ENCODE measurements around the gene TRIM62. TPM values are rescaled to one million over a fixed set of nuclear protein-coding genes. Genes with fewer than 3 reads are reported as not detected.

TRIM62 gene
- total RNA-seq, 2 donors from 2014 or later: 29.4 to 32.7 TPM

DNA sequence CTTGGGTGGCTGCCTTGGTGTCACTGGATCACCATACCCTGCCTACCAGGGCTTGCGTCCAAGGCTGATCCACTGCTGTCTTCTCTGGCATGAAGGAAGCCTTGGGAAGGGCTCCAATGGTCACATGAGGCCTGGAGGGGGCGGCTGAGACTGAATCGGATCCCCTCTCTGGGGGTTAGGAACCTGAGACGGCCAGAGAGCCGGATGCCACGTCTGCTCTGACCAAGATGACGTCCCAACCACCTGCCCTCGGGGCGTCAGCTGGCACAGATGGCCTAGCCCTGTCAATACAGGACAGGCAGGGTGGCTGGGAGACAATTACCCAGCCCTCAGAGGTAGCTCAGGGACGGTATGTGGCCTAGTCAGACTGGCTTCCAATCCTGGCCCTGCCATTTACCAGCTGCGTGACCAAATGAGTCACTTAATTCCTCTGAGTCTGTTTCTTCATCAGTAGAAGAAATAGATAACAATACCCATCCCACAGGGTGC is 5.4 kb downstream of the TRIM62 start:
- peaks cover 45% of the 10 kb centered on the region for H3K4me1 Mint-ChIP-seq
- no peak overlapping the region for H3K27ac Mint-ChIP-seq
- no peaks in the 10 kb centered on the region for H3K9me3 ChIP-seq (ENCODE audit: control insufficient read depth, low read length, poor library complexity, severe bottlenecking)
- peaks cover 5% of the 10 kb centered on the region for H3K36me3 Mint-ChIP-seq (ENCODE audit: low read depth)
- ATAC-seq (no peak), DNase-seq (no peak)
- no peak overlapping the region for H3K4me3 Mint-ChIP-seq
- no peaks in the 10 kb centered on the region for H3K27me3 Mint-ChIP-seq

DNA sequence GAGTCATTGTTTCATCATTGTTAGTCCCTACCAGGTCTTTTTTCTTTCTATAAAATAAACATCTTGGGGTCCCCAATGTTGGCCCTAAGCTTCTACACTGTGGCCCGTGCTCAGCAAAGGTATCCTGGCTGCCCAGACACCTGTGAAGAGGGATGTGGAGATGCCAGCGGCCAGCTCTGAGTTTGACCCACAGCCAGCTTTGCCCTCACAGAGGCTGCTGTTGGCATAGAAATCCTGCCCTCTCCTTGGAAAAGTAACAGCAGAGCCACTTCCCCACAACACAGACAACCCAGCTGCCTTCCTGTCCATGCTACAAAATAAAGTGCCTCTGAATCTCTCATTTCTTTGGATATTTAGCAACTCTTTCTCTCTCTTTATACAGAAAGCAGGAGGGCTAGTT is 6.0 kb downstream of the TRIM62 start:
- H3K27me3 Mint-ChIP-seq: no peaks in the 10 kb centered on the region
- ATAC-seq: no peak

DNA sequence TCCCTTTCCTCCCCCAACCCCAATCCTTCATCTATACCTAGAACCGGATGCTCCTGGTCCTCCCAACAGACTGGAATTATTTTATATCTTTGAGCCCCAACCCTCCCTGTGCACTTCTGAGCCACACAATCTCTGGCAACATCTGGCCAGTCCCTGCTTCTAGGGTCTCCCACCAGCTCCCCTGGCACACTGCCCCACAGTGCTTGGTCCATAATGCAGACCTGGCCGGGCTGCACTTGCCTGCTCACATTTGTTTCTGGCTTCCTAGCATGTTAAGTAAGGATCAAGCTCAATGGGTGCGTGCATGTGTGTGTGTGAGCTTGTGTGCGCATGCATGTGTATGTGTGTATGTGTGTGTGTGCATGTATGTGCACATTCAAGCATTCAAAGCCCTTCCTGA is 8.8 kb downstream of the TRIM62 start:
- H3K36me3 Mint-ChIP-seq (ENCODE audit: low read depth): peaks cover 2% of the 10 kb centered on the region
- DNase-seq: no peak
- no peaks in the 10 kb centered on the region for H3K9me3 ChIP-seq (ENCODE audit: control insufficient read depth, low read length, poor library complexity, severe bottlenecking)
- H3K4me1 Mint-ChIP-seq: peaks cover 30% of the 10 kb centered on the region
- no peak overlapping the region for H3K4me3 Mint-ChIP-seq
- no peak for ATAC-seq
- no peaks in the 10 kb centered on the region for H3K27me3 Mint-ChIP-seq
- peak overlapping the region; percentile 41 for H3K27ac Mint-ChIP-seq

More for the DNA sequence above, 6.0 kb downstream of the TRIM62 start:
- Mint-ChIP-seq H3K4me3 (no peak overlapping the region), H3K36me3 (ENCODE audit: low read depth) (peaks cover 3% of the 10 kb centered on the region), H3K4me1 (peaks cover 42% of the 10 kb centered on the region), H3K27ac (no peak overlapping the region)
- no peak for DNase-seq
- no peaks in the 10 kb centered on the region for H3K9me3 ChIP-seq (ENCODE audit: control insufficient read depth, low read length, poor library complexity, severe bottlenecking)

DNA sequence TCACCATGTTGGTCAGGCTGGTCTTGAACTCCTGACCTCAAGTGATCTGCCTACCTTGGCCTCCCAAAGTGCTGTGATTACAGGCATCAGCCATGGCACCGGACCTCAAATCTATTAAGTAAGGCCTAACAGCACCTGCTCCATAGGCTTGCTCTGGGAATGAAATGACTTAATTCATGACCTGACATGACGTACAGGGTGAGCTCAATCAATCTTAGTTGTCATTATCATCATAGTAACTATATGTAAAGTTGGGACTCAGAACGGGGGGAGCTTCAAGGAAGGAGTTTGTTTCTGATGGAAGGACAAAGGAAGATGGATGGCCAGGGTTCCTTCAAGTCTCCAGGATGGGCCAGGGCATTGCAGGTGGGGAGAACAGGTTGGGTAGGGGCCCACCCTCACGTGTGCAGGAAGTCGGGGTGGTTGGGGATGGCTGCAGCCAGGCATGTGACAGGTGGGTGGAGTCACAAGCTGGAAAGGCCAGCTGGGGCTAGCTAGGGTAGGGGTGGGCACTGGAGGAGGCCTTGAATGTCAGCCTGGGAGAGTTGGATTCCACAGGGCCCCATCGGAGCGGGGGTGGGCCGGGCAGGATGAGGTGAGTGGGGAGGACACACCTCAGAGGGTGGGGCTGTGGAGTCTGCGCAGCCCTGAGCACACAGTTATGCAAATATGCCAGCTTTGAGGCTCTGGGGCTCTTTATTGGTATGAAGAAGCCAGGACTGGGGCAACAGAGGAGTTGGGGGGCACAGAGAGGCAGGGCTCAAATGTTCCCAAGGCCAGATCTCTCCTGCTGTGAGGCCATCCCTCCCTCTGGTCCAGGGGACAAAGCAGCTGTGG is 9.6 kb downstream of the TRIM62 start:
- peaks cover 6% of the 10 kb centered on the region for H3K36me3 Mint-ChIP-seq (ENCODE audit: low read depth)
- DNase-seq (no peak), ATAC-seq (no peak)
- H3K9me3 ChIP-seq (ENCODE audit: control insufficient read depth, low read length, poor library complexity, severe bottlenecking): no peaks in the 10 kb centered on the region
- peaks cover 26% of the 10 kb centered on the region for H3K4me1 Mint-ChIP-seq
- H3K4me3 Mint-ChIP-seq: no peak overlapping the region
- peak overlapping the region; percentile 78 for H3K27ac Mint-ChIP-seq
- no peaks in the 10 kb centered on the region for H3K27me3 Mint-ChIP-seq

DNA sequence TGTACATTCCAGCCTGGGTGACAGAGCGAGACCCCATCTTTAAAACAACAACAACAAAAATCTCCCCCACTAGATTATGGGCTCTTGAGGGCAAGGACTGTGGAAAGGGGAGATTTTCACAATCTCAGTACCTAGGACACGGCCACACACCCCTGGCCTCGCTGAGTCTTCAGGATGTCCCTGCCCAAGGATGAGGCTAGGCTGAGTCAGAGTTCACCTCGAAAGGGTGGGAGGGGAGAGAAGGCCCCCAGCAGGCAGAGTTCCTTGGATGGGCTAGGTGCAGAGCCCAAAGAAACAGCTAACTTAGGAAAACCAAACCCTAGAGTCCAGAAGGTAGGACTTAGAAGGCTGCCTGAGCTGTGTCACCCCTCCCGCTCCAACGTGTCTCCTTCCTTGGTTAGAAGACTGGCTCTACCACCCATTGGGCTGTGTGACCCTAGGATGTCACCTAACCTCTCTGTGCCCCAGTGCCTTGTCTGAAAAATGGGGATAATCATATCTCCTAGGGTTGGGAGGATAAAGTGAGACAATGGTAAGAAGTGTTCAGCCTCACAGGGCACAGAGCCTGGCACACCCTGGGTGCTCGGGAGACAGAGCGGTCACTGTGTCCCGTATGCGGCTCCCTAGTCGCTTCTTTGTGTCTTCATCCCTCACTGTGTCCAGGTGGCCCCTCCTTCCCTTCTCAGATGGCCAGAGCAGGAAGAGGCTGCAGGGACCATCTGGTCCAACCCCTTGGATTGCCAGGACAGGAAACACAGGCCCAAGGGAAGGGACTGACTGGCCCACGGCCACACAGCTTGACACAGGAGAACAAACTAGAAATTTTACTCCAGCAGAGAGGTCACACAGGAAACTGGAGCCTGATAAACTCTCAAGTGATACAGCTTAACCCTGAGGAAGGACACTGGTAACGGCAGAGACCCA is 11.2 kb downstream of the TRIM62 start:
- Mint-ChIP-seq H3K4me3 (no peak overlapping the region), H3K27me3 (no peaks in the 10 kb centered on the region), H3K36me3 (ENCODE audit: low read depth) (peaks cover 9% of the 10 kb centered on the region), H3K27ac (no peak overlapping the region), H3K4me1 (peaks cover 30% of the 10 kb centered on the region)
- H3K9me3 ChIP-seq (ENCODE audit: control insufficient read depth, low read length, poor library complexity, severe bottlenecking): no peaks in the 10 kb centered on the region
- ATAC-seq: no peak
- DNase-seq: no peak

DNA sequence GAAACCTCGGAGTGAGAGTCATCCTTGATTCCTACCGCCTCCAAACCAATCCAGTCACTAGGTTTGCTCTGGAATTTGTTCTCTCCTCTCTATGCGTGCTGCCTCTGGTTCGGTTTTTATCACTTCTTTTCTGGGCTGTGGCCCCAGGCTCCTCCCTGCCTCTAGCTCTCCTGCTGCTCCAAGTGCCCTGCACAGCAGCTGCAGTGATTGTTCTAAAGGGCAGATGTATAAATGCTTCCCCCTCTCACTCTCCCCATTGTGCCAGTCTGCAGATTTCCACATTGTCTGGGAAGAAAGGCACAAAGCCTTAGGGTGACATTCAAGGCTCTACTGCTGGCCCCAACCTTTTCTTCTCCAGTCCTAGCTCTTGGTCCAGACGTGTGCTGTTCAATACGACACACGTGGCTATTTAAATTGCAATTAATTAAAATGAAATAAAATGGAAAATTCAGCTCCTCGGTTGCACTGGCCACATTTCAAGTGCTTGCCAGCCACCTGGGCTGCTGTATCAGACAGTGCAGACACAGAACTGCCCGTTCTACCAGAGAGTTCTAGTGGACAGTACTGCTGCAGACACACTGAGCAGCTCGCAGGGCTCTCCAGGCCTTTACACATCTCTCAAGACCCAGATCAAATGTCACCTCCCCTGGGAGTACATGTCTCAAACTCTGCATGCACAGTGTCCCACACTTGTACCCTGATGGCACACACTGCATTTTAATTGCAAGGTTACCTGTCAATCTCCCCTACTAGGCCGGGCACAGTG is 12.4 kb downstream of the TRIM62 start:
- Mint-ChIP-seq H3K27ac (no peak overlapping the region), H3K27me3 (no peaks in the 10 kb centered on the region), H3K4me1 (peaks cover 33% of the 10 kb centered on the region), H3K4me3 (no peak overlapping the region), H3K36me3 (ENCODE audit: low read depth) (peaks cover 9% of the 10 kb centered on the region)
- no peak for DNase-seq
- H3K9me3 ChIP-seq (ENCODE audit: control insufficient read depth, low read length, poor library complexity, severe bottlenecking): no peaks in the 10 kb centered on the region
- no peak for ATAC-seq

DNA sequence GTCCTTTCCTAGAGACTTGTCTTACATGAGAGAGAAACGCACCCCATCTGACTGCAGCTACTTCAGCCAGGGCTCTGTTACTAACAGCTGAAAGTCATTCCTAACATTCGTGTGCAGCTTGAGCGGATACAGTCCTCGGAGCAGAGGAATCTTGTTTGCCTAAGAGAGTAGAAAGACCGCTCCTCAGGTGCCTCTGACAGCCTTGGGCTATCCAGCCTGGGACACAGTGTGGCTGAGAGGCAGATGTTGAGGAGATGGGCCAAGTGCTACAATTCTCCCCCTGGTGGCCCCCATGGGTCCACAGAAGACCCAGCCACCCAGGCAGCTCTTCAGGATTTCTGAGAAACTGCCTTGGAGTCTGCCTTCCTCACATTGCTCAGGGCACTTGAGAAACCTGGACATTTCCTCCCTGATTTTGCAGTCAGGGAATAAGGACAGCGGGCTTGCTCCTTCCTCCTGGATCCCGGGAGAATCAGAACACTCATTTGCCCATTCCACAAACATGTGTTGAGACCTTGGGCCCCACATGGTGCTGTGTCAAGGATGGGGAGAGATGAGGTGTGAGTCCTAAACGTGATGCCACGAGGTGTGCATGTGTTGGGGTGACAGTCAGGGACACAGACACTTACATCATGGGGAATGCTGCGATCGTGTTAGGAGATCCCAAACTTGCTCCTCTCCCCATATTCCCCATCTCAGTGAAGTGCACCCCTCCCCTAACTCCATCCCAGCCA is 13.1 kb downstream of the TRIM62 start:
- peaks cover 32% of the 10 kb centered on the region for H3K4me1 Mint-ChIP-seq
- no peak overlapping the region for H3K4me3 Mint-ChIP-seq
- H3K9me3 ChIP-seq (ENCODE audit: control insufficient read depth, low read length, poor library complexity, severe bottlenecking): no peaks in the 10 kb centered on the region
- no peaks in the 10 kb centered on the region for H3K27me3 Mint-ChIP-seq
- peaks cover 10% of the 10 kb centered on the region for H3K36me3 Mint-ChIP-seq (ENCODE audit: low read depth)
- ATAC-seq (no peak), DNase-seq (no peak)
- H3K27ac Mint-ChIP-seq: no peak overlapping the region

DNA sequence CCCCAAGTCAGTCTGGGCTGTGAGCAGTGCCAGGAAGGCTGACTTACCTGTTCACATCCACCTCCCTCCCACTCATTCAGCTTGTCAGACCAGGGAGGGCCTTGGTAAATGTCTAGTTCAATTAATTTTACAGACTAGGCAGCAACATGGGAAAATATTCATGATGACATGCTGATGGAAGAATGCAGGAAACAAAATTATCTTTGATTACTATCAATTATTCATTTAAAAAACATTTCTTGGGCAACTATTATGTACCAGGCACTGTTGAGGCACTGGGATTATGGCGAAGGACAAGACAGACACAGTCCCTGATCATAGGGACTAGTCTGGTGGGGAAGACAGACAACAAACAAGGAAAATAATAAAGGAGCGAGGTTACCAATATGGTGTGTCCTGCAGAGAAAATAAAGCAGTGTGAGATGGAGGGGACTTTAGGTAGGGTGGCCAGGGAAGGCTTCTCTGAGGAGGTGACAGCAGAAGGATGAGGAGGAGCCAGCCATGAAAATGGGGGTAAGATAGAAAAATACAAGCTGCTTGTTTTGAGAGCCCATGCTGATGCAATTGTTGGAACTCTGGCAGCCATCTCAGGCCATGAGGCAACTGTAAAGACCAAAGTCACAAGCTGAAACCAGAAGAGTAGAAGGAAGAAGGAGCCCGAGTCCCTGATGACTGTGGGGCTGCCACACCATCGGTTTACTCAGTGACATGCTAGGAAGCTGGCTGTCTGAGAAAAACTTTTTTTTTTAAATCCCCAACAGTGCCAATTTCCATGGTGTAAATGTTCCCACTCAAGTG is 14.0 kb downstream of the TRIM62 start:
- DNase-seq: no peak
- H3K9me3 ChIP-seq (ENCODE audit: control insufficient read depth, low read length, poor library complexity, severe bottlenecking): no peaks in the 10 kb centered on the region
- no peaks in the 10 kb centered on the region for H3K27me3 Mint-ChIP-seq
- peaks cover 26% of the 10 kb centered on the region for H3K4me1 Mint-ChIP-seq
- H3K27ac Mint-ChIP-seq: peak overlapping the region; percentile 5
- no peak for ATAC-seq
- peaks cover 11% of the 10 kb centered on the region for H3K36me3 Mint-ChIP-seq (ENCODE audit: low read depth)
- H3K4me3 Mint-ChIP-seq: no peak overlapping the region

DNA sequence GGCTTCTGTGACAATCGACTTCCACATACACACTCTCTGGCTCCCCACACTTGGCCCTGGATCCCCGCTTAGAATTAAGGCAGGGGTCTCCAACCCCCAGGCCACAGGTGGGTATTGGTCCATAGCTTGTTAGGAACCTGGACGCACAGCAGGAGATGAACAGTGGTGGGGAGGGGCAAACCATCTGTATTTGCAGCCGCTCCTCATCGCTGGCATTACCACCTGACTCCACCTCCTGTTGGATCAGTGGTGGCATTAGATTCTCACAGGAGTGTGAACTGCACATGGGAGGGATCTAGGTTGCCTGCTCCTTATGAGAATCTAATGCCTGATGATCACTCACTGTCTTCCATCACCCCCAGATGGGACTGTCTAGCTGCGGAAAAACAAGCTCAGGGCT is 16.0 kb downstream of the TRIM62 start:
- H3K9me3 ChIP-seq (ENCODE audit: control insufficient read depth, low read length, poor library complexity, severe bottlenecking): no peaks in the 10 kb centered on the region
- peak overlapping the region; percentile 64 for H3K4me3 Mint-ChIP-seq
- no peak for ATAC-seq
- peaks cover 9% of the 10 kb centered on the region for H3K36me3 Mint-ChIP-seq (ENCODE audit: low read depth)
- peaks cover 23% of the 10 kb centered on the region for H3K4me1 Mint-ChIP-seq
- no peak overlapping the region for H3K27ac Mint-ChIP-seq
- no peak for DNase-seq
- no peaks in the 10 kb centered on the region for H3K27me3 Mint-ChIP-seq

DNA sequence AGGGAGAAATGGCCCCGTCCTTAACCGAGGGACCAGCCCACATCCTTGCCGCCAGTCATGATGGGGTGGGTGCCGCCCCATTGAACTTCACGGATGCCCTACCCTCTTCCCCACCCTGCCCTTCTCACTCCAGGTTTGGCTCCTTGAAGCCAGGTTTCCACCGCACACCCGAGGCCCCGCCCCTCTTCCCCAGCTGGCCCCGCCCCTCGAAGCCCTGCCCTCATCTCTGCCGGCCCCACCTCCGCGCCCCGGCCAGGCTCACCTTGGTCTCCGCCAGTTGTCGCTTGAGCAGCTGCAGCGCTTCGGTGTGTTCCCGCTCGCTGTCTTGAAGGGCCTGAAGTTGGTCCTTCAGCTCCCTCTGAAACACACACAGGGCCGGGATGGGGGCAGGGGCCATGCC is 16.6 kb downstream of the TRIM62 start:
- H3K9me3 ChIP-seq (ENCODE audit: control insufficient read depth, low read length, poor library complexity, severe bottlenecking): no peaks in the 10 kb centered on the region
- peaks cover 9% of the 10 kb centered on the region for H3K36me3 Mint-ChIP-seq (ENCODE audit: low read depth)
- DNase-seq: no peak
- peaks cover 22% of the 10 kb centered on the region for H3K4me1 Mint-ChIP-seq
- H3K4me3 Mint-ChIP-seq: no peak overlapping the region
- H3K27ac Mint-ChIP-seq: no peak overlapping the region
- no peak for ATAC-seq
- H3K27me3 Mint-ChIP-seq: no peaks in the 10 kb centered on the region

DNA sequence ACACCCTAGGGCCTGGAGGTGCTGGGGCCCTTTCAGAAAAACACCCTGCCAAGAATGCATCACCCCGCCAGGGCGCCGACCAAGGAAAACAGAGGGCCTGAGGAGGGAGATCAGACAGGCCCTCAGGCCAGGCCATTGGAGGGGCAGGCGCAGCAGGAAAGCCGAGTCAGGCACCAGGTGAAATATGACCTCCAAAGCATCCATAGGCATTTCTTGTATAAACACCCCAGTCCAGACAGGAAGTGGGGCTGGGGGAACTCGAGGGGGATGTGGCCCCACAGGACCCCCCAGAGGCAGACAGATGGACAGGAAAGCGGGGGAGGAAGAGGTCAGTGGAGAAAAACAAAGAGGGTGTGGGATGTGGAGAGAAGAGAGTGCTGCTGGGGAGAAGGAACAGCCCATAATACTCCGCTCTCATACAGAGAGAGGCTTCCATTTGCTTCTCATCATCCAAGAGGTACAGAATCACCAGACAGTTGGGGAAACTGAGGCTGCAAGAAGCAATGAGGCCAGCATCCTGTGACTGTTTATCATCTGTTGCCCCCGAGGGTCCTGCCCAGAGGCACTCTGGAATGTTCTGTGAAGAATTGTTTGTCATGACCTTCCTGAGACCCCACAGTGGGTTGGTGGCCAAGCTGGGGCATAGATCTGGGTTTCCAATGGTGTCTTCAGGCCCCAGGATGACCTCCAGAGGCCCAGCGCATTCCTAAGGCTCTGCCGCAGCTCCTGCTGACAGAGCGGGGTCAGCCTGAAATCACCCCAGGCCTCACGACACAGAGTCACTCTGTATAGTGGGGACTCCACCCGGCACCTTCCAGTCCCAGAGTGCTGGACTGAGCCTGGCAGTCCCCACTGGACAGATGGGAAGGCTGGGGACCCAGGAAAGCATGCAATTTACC is 18.0 kb downstream of the TRIM62 start:
- no peaks in the 10 kb centered on the region for H3K27me3 Mint-ChIP-seq
- no peaks in the 10 kb centered on the region for H3K9me3 ChIP-seq (ENCODE audit: control insufficient read depth, low read length, poor library complexity, severe bottlenecking)
- H3K27ac Mint-ChIP-seq: peak overlapping the region; percentile 72
- H3K4me1 Mint-ChIP-seq: peaks cover 20% of the 10 kb centered on the region
- DNase-seq (no peak), ATAC-seq (no peak)
- H3K4me3 Mint-ChIP-seq: no peak overlapping the region
- peaks cover 12% of the 10 kb centered on the region for H3K36me3 Mint-ChIP-seq (ENCODE audit: low read depth)
